ENCODE results near the gene ERN1. TPM values are rescaled to one million over a fixed set of nuclear protein-coding genes. Genes with fewer than 3 reads are reported as not detected.

Gene ERN1
- total and polyA plus RNA-seq, 2 of the 8 experiments (the other 6 are each of a cell fraction or from before 2014, with no cell fraction given), result 1.8 to 3.9 TPM

DNA sequence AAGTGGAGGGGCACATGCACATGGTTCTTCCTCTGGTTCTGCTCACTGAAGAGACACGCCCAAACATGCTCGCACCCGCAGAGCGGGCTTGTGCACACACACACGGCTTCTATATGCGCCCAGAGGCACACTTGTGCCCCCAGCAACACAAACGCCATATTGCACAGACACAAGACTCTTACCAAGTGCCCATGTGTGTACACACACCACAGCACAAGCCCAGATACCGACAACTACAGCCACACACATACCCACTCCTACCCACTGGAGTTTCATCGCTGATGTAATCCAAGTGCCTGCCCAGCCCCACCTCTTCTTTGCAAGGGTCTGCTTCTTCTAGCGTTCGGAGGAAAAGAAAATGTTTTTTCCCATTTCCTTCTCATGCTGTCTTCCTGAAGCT is 138.3 kb downstream of the ERN1 start:
- Histone ChIP-seq H3K4me1 (replicated peaks in 1 of 4; ENCODE audit: control insufficient read depth in 3 of 4, insufficient read depth in 4 of 4, low read length in 3 of 4) (peaks cover 0 to 18% (median 11%) of the 10 kb centered on the region in 4 experiments; a peak in 6 of 7 replicates), H2AFZ (ENCODE audit: low read length) (no peak overlapping the region), H3K14ac (ENCODE audit: insufficient read length) (no peak overlapping the region), H3K56ac (replicated peaks; ENCODE audit: insufficient read length, low read depth, low read length) (no peak overlapping the region), H3K36me3 (ENCODE audit: control insufficient read depth in 2 of 4, insufficient read depth in 4 of 4, low read length in 3 of 4) (no peaks in the 10 kb centered on the region), H4K8ac (ENCODE audit: extremely low read depth, insufficient read depth, low read length) (no peak overlapping the region), H3K9me3 (ENCODE audit: insufficient read depth in 2 of 2, low read depth in 1 of 2, low read length in 1 of 2) (no peaks in the 10 kb centered on the region), H2AK5ac (ENCODE audit: low read depth, low read length) (no peak overlapping the region), H3K4ac (replicated peaks; ENCODE audit: insufficient read length, low read depth, low read length) (no peak overlapping the region), H3K27ac (ENCODE audit: low read depth, low read length) (no peak overlapping the region), H3K18ac (ENCODE audit: extremely low read depth, low read length) (no peak overlapping the region; the same call in 1 of the 2 replicates), H3K23me2 (ENCODE audit: low read depth, low read length) (no peaks in the 10 kb centered on the region; the same call in 1 of the 2 replicates), H2BK12ac (ENCODE audit: low read depth, low read length) (peak overlapping the region; percentile 75; the same call in 1 of the 2 replicates), H3K4me2 (ENCODE audit: insufficient read depth in 1 of 2, low read depth in 2 of 2, low read length in 2 of 2) (no peak overlapping the region), H4K91ac (replicated peaks; ENCODE audit: insufficient read length, low read length) (no peak overlapping the region), H4K5ac (ENCODE audit: insufficient read length, low read depth, low read length) (no peak overlapping the region), H3K79me1 (ENCODE audit: low read depth, low read length) (no peaks in the 10 kb centered on the region), H3K23ac (ENCODE audit: insufficient read length) (no peak overlapping the region), H3K27me3 (replicated peaks in 1 of 4; ENCODE audit: control insufficient read depth in 3 of 4, extremely low read depth in 1 of 4, insufficient read depth in 3 of 4, low read length in 3 of 4) (peaks cover 0 to 5% (median 0%) of the 10 kb centered on the region in 4 experiments; a peak in 3 of 7 replicates), H3K9ac (replicated peaks in 1 of 4; ENCODE audit: extremely low read depth in 1 of 4, low read depth in 3 of 4, low read length in 3 of 4) (no peak overlapping the region), H4K20me1 (replicated peaks in 1 of 2; ENCODE audit: control insufficient read depth in 1 of 2, insufficient read depth in 2 of 2, low read length in 2 of 2) (no peaks in the 10 kb centered on the region), H2BK5ac (ENCODE audit: low read depth, low read length) (no peak overlapping the region), H2BK120ac (replicated peaks; ENCODE audit: low read depth, low read length) (peak overlapping the region; percentile 33), H3K4me3 (ENCODE audit: extremely low read depth in 1 of 4, insufficient read depth in 2 of 4, low read depth in 3 of 4, low read length in 4 of 4) (no peak overlapping the region), H2BK20ac (ENCODE audit: low read length) (no peak overlapping the region), H2BK15ac (ENCODE audit: low read length) (no peak overlapping the region), H3K79me2 (ENCODE audit: control insufficient read depth in 1 of 2, insufficient read depth in 2 of 2, low read length in 2 of 2) (no peaks in the 10 kb centered on the region)
- DNase-seq (ENCODE audit: low read depth in 1 of 2, low spot score in 2 of 2) (no peak), FAIRE-seq (no peak)
- ChIA-PET POLR2A (ENCODE audit: partially characterized antibody) (interaction anchor here (0.9 kb wide), 1 partner anchor 22 kb away, joined by 4 read pairs; no protein-coding TSS in a partner anchor), CTCF (ENCODE audit: partially characterized antibody) (interaction anchor here (1.0 to 6.5 kb wide), 9 partner anchors 9 to 80 kb away, joined by 3 to 67 read pairs (median 4); partner anchors contain the start of gene GH1)
- 82% methylated on average over 11 of the region's 11 CpGs; no CpG with 5 or more reads in 1 of the 2 experiments for WGBS, 2 experiments (ENCODE audit: extremely low coverage in 1 of 2, insufficient coverage in 1 of 2, insufficient read length in 1 of 2, insufficient replicate concordance in 2 of 2, low coverage in 1 of 2, low lambda C conversion rate in 2 of 2, missing lambda C conversion rate in 1 of 2)
- TF ChIP-seq SAP30 (IDR thresholded peaks at IDR 0.05; ENCODE audit: insufficient read depth, insufficient replicate concordance, low read length) (no peak), GTF2F1 (IDR thresholded peaks at IDR 0.05; ENCODE audit: borderline replicate concordance, low read depth, low read length) (no peak), MAX (IDR thresholded peaks at IDR 0.05) (no peak), CBX8 (IDR thresholded peaks at IDR 0.05; ENCODE audit: borderline replicate concordance, low read depth, low read length) (no peak), E2F6 (IDR thresholded peaks at IDR 0.05) (no peak), SP2 (IDR thresholded peaks at IDR 0.05; ENCODE audit: low read length) (no peak), SIX5 (IDR thresholded peaks at IDR 0.05; ENCODE audit: low read depth, low read length) (no peak), NANOG (IDR thresholded peaks at IDR 0.05; ENCODE audit: insufficient read depth, low read depth, low read length, poor library complexity, severe bottlenecking) (no peak), USF2 (IDR thresholded peaks at IDR 0.05; ENCODE audit: low read length) (no peak), SP4 (IDR thresholded peaks at IDR 0.05; ENCODE audit: low read length) (no peak), NRF1 (IDR thresholded peaks at IDR 0.05; ENCODE audit: low read depth, low read length) (no peak), POU5F1 (IDR thresholded peaks at IDR 0.05; ENCODE audit: low read depth, low read length) (no peak)
